CD4-positive, alpha-beta T cell treated with Interleukin-6 at 100 ng/mL for 8 hours (primary cell): ENCODE measurements around the gene TRPC1.

Experiments
- DNase-seq: peaks from one replicate; pipeline ENCODE4 v3.0.0-alpha.2; 2020; ENCODE audit warnings: mixed read lengths, low spot score

TRPC1 gene

DNA sequence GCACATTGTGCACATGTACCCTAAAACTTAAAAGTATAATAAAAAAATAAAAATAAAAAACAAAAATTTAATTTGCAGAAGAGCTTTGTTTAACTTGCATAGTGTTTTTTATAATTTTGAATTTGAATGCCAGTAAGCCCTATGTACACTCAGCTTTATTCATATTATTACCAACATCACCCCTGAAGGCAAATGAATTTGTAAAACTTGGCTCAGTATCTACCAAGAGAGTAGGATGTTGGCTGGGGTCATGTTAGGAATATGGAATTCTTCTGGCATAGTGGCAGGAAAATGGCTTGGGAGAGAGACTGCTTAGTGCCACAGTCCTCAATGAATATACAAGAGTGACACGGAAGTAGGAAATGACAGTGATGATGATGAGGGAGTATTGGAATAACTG is 30.7 kb downstream of the TRPC1 start:
- DNase-seq, result no peak

DNA sequence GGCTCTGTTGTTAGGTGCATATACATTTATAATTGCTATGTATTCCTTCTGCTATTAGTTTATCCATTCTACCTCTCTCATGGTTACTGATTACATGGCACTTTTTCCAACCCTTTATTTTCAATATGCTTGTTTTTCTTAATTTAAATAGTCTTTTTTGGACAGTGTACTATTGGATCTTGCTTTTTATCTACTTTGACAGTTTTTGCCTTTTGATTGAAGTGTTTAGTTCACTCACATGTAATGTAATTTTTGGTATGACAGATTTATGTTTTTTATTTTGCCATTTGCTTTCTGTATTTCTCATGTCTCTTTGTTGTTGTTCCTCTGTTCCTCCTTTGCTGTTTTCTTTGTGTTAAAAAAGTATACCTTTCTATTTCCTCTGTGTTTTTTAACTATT is 44.5 kb downstream of the TRPC1 start:
- DNase-seq, result no peak

DNA sequence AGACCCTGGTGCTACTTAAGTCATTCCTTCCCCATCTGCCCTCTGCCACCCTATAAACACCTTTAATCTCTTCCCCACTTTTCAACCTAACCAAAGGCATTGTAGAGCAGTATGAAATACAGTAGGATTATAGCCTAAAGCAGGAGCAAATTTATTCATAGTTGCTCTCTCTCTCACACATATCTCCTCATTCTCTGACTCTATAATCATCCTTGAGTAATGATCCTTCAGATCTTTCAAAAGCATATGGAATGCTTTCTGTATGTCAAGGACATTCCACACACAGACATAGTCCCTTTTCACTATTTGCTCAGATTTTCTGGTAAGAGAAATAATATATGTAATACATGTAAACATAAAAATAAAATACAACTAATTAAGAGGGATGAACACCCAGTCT is 54.1 kb downstream of the TRPC1 start:
- no peak for DNase-seq

DNA sequence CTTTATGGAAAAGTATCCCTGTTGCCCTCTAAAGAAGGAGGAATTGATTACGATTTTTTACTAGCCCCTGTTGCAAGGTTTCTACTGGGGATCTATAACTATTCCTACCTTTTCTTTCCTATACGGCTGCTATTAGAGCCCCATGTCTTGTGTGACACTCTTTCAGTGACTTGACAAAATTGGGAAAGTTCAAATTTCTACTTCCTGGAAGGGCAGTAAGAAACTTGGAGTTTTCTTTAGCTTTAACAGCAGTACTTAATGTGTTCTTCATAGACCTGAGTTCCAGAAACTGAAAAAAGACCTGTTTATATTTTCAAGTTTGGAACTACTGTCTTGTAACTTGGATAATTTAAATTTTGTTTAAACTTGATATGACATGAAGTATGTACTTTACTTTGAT is 54.7 kb downstream of the TRPC1 start:
- no peak for DNase-seq

DNA sequence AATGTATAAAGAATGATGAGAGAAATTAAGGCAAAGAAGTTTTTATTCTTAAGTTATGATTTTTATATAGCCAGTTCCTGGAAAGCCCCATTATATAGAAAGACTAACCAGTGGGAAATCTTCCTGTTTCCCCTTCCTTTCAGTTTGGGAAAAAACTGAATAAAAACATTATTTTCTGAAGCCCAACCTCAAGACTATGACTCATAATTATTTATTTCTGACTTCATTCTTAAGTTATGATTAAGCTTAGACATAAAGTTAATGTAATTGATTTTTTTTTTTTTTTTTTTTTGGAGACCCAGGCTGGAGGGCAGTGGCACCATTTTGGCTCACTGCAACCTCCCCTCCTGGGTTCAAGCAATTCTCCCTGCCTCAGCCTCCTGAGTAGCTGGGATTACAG is 55.8 kb downstream of the TRPC1 start:
- DNase-seq, result no peak

DNA sequence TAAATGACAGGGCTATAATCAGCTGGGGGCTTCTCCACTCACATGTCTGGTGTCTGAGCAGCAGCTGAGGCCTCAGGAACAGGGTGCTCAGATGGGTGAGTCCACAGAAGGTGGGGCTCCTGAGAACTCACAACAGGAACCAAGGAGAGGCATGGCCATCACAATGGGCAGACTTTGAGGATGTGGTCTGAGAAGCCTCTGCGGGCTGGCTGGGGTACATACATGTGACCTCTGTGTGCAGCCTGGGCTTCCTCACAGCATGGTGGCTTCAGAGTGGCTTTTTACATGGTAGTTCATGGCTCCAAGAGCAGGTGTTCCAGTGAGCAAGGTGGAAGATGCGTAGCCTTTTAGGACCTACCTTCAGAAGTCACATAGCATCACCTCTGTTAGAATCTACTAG is 58.8 kb downstream of the TRPC1 start:
- DNase-seq, result no peak

DNA sequence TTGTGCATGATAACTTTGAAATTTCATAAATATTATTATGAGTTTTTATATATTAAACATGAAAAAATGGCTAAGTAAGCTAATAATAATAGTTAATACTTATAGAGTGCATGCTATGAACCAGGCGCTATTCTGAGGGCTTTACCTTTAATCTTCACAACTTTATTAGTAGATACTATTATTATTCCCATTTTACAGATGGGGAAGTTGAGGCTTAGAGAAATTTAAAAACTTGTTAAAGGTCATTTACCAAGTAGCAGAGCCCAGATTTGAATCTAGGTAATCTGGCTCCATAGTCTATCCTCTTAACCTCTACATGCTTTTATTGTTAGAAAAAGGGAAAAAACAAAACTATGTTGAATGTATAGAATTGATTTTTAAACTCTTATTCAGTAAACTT is 60.4 kb downstream of the TRPC1 start:
- DNase-seq, result no peak

DNA sequence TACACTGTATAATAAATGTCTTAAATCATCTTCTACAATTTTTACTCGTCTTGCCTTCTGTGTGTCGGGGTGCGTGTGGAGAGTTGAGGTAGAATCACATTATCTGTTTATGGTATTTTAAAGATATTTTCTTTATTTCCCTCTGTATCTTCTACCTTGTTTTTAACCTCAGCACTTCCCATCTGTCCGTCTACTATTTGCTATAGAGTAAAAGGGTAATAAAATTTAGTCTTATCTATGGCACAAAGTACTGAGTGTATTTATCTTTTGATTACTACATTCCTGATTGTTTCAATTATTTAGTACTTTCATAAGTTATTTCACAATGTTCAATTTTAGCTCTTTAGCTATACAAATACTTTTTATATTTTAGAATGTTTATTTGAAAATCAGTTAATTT is 62.2 kb downstream of the TRPC1 start:
- no peak for DNase-seq

DNA sequence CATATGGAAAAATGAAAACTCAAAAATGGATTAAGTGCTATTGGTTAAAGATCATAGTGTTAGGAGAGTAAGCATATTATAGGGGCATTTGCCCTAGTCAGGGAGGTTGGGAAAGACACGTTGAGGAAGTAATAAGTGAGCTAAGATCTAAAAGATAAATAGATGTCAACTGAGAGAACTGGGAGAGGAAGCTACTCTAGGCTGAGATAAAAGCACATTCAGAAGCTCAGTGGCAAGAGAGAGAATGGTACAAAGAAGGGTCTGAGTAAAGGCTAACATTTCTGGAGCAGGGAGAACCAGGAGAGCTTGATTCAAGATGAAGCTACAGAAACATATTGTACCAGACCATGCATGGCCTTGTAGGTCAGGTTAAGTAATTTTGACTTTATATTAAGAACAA is 63.9 kb downstream of the TRPC1 start:
- DNase-seq, result no peak

DNA sequence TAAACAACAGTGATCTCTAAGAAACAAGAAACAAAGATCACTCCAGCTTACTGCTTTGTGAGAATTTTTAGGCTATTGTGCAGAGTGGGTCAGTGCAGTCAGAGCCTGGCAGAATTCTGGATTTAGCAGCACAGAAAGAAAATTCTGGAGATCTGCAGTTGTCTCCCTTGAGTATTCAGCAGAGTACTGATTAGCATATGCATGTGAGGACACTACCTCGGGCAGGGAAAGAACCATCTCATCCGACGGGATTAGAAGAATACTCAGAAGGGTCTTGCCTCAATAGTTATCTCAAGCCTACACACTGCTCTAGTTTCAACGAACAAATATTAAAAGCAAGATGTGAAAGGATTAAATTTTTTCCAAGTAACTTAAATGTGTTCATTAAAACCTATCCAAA is 70.7 kb downstream of the TRPC1 start:
- DNase-seq, result no peak

DNA sequence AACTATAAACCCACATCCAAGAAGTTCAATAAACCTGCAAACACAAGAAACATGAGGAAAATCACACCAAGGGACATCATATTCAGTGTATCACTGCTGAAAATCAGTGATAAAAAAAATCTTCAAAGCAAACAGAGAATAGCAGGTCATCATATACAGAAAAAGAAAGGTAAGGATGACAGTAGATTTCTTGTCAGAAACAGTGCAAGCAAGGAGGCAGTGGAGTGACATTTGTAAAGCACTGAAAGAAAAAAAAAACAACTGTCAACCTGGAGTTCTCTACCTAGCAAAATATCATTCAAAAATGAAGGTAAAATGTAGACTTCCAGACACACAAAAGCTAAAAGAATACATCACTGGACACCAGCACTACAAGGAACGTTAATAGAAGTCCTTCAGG is 71.5 kb downstream of the TRPC1 start:
- DNase-seq, result no peak

DNA sequence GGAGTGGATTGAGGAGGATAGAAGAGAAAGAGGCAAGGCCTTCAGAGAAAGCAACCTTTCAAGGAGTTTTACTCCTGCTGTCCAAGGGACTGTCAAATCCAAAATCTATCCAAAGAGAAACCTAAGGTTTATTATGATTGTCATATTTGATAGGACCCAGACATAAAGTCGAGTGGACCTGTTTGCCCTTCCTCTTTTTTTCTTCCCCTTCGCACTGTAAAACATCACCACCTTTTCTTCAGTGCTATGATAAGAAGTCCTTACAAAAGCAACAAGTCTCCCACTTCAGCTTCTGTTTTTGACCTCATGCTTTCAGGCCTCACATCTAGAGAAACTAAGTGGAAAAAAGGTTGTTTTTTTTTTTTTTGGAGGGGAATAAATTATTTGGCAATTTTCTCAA is 73.0 kb downstream of the TRPC1 start:
- DNase-seq, result no peak

DNA sequence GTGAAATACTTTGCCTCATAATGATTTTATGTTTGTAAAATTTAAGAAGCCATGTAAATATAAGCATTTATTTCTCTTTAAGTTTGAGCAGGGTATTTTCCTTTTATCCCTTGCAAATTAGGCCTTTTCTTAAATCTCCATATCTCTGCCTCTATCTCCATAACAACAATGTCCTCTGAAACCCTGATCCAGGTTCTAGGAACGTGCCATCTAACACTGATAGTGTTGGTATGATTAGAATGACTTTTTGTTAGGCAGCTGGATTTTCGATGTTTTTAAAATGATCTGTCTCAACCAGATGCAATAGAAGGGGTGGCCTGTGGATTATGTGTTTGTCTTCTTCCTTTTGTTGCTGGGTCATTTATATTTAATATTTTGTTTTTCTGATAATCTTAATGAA is 77.9 kb downstream of the TRPC1 start:
- DNase-seq, result no peak

DNA sequence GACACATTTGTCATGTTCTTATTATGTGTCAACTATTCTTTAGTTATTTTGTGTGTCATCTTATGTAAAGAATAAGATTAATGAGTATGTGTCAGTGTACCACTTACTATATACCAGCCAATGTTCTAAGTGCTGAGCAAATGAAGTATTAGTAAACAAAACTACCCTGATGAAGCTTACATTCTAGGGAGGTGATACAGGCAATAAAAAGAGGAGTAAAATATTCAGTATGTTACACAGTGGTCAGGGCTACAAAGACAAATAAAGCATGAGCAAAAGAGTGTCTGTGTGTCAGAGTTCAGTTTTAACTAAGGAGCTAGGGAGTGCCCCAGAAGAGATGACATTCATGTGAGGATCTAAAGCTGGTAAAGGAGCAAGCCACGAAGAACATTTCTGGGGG is 79.1 kb downstream of the TRPC1 start:
- no peak for DNase-seq

DNA sequence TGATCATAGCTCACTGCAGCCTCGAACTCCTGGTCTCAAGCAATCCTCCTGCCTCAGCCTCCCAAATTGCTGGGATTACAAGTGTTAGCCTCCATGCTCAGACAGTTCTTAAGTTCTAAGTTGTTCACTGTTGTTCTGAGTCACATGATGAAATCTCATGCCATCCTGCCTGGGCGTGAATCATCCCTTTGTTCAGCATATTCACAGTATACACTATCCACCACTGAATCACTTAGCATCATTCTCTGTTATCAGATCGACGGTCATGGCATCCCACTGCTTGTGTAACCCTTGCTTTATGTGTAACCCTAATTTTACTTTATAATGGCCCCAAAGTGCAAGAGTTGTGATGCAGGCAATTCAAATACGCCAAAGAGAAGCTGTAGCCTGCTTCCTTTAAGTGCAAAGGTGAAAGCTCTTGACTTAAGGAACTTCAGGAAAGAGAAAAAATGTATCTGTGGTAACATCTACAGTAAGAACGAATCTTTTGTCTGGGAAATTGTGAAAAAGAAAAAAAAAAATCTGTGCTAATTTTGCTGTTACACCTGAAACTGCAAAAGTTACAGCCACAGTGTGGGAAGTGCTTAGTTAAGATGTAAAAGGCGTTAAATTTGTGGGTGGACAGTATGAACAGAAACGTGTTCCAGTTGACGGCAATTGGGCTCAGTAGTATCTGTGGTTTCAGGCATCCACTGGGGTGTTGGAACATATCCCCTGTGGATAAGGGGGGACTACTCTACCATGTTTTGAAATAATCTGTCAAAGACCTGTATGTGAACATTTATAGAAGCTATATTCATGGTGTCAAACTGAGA is 84.5 kb downstream of the TRPC1 start:
- DNase-seq, result no peak

DNA sequence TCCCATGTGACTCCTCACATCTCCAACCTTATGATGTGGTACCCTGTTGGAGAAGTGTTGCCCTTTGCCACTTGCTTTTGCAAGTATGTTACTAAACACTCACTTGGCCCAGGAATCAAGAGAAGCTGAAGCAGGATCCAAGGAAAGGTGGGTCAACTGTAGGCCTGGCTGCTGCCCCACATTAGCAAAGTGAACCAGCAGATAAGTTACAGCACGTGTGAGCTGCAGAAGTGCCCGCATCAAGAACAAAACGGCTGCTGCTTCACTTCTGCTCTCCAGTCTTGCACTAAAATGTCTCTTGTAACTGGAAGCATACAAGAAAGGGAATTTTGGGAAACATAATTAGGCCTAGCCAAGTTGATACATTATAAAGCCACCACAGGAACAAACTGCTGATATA is 85.4 kb downstream of the TRPC1 start:
- DNase-seq, result no peak

DNA sequence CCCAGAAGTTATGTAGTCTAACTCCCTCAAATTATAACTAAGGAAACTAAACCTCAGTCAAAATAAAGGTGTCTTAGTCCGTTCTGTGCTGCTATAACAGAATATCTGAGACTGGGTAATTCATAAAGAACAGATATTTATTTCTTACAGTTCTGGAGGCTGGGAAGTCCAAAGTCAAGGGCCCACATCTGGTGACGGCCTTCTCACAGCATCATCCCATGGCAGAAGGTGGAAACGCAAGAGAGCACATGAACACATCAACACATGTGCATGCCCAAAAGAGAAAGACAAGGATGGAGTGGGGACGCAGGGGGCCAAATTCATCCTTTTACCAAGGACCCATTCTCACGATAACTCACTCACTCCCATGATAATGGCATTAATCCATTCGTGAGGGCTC is 92.0 kb downstream of the TRPC1 start:
- DNase-seq, result no peak

DNA sequence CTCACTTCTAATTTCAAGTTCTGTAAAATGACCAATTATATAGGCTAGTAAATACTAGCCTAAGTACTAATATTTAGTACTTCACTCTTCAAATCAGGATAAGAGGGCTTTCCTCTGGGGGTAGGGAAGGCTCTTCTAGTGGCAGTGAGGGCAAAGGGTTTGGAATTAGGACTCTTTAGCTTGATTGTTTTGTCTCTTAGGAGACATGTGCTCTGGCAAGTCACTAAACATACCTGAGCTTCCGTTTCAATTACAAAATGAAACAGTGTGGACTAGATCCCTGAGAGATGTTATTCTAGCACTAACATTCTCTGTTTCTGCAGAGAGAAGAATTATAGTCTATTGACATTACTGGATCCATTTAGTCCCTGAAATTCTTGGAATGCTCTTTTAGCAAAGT is 93.5 kb downstream of the TRPC1 start:
- no peak for DNase-seq

DNA sequence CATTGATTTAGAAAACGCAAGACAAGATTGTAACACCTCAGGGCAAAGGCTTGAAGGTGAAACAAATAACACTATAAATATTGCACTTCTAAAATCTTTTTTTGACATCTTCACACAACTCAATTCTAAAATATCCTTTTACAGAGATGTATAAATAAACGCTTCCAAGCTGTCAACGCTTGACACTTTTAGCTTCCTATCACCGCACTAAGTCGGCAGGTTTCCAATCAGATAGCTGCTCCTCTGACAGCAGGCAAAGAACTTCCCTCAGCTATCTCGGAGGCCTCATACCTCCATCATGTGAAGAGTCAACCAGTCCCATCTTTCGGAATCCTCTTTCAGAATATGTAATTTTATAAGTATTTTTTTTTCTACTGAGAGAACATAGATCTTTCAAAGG is 94.1 kb downstream of the TRPC1 start:
- DNase-seq, result no peak

DNA sequence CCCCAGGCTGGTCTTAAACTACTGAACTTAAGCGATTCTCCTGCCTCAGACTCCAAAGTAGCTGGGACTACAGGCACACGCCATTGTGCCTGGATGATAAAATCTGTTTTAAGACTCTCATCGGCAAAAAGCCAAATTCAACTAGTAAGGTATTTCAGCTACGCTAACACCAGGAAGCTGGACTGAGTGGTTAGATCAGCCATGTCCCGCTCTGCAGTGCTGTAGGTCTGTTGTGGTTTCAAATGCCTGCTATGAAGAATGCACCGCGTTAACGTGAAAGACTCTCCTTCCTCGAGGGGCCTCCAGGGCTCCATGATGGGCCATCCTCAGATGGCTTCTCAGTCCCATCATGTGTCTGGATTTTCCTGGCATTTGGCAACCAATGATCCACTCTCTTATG is 94.8 kb downstream of the TRPC1 start:
- DNase-seq, result no peak

DNA sequence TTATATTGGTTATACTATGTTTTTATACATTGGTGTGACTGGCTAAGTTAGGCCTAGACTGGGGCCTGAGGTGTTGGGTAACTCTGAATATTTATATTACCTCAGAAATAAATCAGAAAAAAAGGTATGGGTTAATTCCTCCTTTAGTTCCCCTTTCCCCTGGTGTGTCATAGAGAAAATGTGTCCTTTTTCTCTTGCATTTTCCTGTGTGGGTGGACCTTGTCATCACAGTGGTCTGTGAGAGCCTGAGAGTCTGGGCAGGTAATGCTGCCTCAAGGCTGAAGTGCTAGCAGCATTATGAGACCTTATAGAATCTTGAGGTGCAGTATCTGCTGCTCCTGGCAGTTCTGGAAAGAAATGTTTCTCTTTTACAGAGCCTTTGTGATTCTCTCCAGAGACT is 95.3 kb downstream of the TRPC1 start:
- DNase-seq, result no peak

DNA sequence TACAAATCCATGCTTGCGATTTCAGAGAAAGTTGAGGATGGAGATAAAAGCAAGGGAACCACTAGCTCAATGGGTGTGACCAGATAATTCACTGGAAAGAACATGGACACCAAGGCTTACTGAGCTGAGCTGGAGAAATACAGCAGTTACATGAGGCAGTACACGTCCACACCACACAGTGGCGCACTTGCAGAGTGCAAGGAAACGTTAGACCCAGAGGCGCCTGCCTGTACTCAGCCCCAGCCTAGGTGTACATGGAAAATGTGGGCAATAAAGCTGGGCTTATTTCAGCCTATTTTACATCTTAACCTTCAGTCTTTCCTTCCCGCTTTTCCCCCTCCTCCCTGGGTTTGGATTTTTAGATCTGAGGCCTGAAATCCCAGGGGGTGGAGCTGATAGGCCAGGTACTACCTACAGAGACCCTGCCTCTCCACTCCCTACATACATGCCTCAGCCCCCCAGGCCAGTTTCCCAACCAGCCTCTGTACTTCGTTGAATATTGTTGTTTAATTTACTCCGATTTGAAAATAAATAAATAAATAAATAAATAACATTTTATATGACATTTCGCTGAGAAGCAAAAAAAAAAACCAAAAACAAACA is 105.0 kb downstream of the TRPC1 start:
- peak; percentile 13 for DNase-seq

DNA sequence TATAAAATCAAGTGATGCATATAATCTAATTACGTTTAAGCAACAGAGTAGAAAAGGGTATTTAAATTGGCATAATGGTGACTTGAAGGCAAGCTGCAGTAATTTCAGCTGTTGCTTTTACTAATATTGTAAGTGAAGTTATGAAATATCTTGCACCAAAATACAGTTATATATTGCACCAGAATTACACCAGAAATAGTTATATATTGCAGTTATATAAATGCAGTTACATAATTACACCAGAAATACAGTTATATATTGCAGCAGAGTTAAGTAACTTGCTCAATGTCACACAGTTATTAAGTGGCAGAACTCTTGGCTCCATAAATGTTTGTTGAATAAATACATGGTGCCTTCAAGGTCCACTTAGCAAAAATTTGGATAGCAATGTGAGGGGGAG is 113.7 kb downstream of the TRPC1 start:
- no peak for DNase-seq

DNA sequence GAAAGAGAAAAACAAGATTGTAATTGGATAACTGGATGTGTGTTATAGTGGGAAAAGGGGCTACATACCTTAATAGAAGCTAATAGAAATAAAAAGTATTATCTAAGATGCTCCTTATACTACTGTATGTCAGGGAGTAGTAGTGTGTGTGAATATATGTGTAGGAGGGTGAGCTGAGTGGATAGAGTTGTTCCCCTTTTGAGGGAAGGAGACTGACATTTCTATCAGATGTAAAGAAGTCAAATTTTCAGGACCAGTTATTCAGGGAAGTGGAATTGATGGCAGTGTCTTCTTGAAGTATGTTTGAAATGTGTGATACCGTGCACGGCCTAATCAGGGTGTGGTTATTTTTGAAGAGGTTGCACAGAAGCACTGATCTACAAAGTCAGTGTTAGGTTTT is 116.0 kb downstream of the TRPC1 start:
- no peak for DNase-seq
